ENCODE measurements around the gene S100A3. TPM values are rescaled to one million over a fixed set of nuclear protein-coding genes. Genes with fewer than 3 reads are reported as not detected.
A peak's percentile ranks its signal among the peaks of the same experiment; 100 is the strongest.

S100A3 gene
- total RNA-seq, 1 donor from 2014 or later = not detected

DNA sequence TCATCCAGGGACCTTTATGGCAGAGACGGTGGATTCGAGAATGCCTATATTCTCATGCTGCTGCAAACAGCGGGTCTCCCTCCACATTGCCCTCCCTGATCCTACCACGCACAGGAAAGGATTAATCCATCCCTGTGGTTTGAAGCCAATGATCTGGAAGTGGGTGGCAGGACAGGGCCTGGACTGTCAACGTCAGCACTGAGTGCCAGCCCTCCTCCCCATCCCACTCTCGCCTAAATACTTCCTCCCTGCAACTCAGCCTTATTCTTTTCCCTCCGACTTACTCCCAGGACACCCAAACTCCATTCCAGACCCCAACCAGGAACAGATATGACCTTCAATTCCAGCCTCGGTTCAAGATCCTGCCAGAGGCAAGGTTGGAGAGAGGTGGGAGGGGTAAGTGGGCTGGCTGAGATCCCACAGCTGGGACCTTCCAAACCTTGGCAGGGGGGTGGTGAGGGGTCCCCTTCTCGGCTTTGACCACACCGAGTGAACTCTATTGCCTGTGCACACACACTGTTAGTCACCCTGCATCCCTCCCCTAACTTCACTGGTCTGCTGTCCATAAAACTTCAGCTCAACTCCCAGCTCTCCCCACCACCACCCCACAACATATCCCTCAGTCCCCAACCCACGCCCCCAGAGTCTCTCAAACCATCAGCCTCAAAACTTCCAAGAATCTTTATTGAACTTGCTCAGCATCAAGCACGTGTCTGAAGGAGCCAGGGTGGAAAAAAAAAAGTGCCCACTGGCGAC, 5.9 kb downstream of the S100A3 start:
- no peak for TF ChIP-seq CTCF (IDR thresholded peaks at IDR 0.05; ENCODE audit: partially characterized antibody, unreplicated experiment)
- DNase-seq = no peak
- H3K9me3 Mint-ChIP-seq (ENCODE audit: unreplicated experiment) = peaks cover 6% of the 10 kb centered on the region
- H3K4me1 Mint-ChIP-seq (ENCODE audit: low read depth, unreplicated experiment) = peaks cover 25% of the 10 kb centered on the region
- no peak overlapping the region for H3K4me3 Mint-ChIP-seq (ENCODE audit: unreplicated experiment)
- H3K27me3 Mint-ChIP-seq (ENCODE audit: unreplicated experiment) = peaks cover 10% of the 10 kb centered on the region
- H3K27ac Mint-ChIP-seq (ENCODE audit: unreplicated experiment) = no peak overlapping the region
- no peaks in the 10 kb centered on the region for H3K36me3 Mint-ChIP-seq (ENCODE audit: unreplicated experiment)

- DNase-seq = no peak
- Mint-ChIP-seq H3K9me3 (ENCODE audit: unreplicated experiment) (peaks cover 6% of the 10 kb centered on the region), H3K4me1 (ENCODE audit: low read depth, unreplicated experiment) (peaks cover 27% of the 10 kb centered on the region), H3K27ac (ENCODE audit: unreplicated experiment) (no peak overlapping the region), H3K36me3 (ENCODE audit: unreplicated experiment) (no peaks in the 10 kb centered on the region), H3K27me3 (ENCODE audit: unreplicated experiment) (peaks cover 10% of the 10 kb centered on the region), H3K4me3 (ENCODE audit: unreplicated experiment) (no peak overlapping the region)
- no peak for TF ChIP-seq CTCF (IDR thresholded peaks at IDR 0.05; ENCODE audit: partially characterized antibody, unreplicated experiment)
Observed at GRCh38 chr1:153541641-153542590, 7.1 kb downstream of the S100A3 start.

DNA sequence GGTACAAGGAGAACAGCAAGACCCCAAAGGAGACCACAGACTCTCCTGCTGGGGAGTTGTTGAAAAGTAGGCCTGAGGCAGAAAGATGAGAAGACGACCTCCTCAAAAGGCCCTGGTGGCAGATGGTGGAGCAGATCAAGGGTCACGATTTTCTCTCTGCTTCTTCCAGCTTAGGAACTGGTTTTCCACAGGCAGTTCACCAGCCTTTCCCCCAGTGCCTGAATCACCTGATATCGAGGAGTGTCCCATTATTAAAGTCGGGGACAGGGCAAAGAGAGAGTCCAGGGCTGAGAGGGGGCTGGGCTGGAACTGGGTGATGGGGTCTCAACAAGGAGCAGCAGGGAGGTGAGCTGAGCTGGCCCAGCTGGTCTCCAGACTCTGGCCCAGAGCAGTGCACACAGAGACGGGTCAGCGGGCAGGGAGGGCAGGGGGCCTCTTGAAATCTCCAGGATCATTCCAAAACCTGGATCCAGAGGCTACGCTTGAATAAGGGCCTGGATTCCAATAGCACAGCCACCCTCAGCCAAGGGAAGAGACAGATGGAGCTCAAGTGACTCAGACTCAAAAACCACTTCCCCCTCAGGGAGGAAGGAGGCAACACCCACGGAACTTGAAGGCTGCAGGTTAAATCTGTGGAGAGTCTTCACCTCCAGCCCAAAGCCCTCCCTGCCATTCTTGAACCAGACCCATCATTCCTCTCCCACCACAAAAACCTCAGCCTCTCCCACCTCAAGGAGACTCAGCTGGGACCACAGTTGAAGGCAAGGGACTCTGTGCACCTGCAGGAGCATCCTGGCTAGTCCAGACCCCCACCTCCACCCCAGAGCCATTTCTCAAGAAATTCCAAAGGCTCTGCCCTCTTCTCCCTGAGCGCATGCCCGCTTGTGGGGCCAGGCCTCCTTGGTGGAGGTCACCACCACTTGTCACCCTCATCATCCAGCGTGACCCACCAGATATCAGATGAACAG, 8.4 kb downstream of the S100A3 start, which contains the start of gene S100A5:
TSS of gene S100A5 (minus strand) at position 541 of the 968 bp plus-strand sequence. CDS start 743 bp downstream, outside the sequence.
- peaks cover 10% of the 10 kb centered on the region for H3K27me3 Mint-ChIP-seq (ENCODE audit: unreplicated experiment)
- DNase-seq = no peak
- H3K4me1 Mint-ChIP-seq (ENCODE audit: low read depth, unreplicated experiment) = peaks cover 29% of the 10 kb centered on the region
- H3K9me3 Mint-ChIP-seq (ENCODE audit: unreplicated experiment) = peaks cover 2% of the 10 kb centered on the region
- peak within 1 kb of the TSS; percentile 38 for H3K27ac Mint-ChIP-seq (ENCODE audit: unreplicated experiment)
- peak within 1 kb of the TSS; percentile 49 for H3K4me3 Mint-ChIP-seq (ENCODE audit: unreplicated experiment)
- H3K36me3 Mint-ChIP-seq (ENCODE audit: unreplicated experiment) = no peaks in the 10 kb centered on the region
- TF ChIP-seq CTCF (IDR thresholded peaks at IDR 0.05; ENCODE audit: partially characterized antibody, unreplicated experiment) = no peak

DNA sequence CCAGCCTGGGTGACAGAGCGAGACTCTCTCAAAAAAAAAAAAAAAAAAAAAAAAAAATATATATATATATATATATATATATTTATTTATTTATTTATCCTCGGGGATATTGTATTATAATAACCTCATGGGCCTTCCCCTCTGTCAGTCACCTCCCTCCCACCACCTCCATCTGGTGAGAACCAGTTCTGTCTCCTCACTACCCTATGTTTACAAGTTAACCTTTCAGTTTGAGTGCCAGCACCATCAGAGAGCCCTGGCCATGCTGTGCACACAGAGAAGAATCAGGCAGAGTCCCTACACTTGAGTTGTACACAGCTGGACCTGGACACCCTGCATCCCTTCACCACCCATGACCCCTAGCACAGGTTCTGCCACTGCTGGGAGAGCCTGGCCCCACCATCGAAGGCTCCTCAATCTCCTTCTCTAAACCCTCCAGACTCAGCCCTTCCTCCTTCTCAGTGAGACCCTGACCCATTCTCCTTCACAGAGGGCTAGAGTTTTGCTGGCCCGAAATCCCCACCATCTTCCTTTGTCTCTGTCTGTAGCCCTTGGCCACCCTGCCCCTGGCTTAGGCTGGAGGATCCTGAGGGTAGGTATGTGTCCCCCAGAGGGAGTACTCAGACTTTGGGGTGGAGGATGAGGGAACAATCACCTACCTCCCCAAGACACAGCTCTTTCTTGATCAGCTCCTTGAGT, 9.5 kb downstream of the S100A3 start:
- no peak for DNase-seq
- H3K4me3 Mint-ChIP-seq (ENCODE audit: unreplicated experiment) = no peak overlapping the region
- H3K36me3 Mint-ChIP-seq (ENCODE audit: unreplicated experiment) = no peaks in the 10 kb centered on the region
- peaks cover 8% of the 10 kb centered on the region for H3K27me3 Mint-ChIP-seq (ENCODE audit: unreplicated experiment)
- H3K4me1 Mint-ChIP-seq (ENCODE audit: low read depth, unreplicated experiment) = peaks cover 19% of the 10 kb centered on the region
- H3K27ac Mint-ChIP-seq (ENCODE audit: unreplicated experiment) = no peak overlapping the region
- no peak for TF ChIP-seq CTCF (IDR thresholded peaks at IDR 0.05; ENCODE audit: partially characterized antibody, unreplicated experiment)
- H3K9me3 Mint-ChIP-seq (ENCODE audit: unreplicated experiment) = peaks cover 2% of the 10 kb centered on the region

Measured in glutamatergic neuron (in vitro differentiated cells).